Neural cell (in vitro differentiated cells): ENCODE measurements around the gene SLC35D3. TPM values are rescaled to one million over a fixed set of nuclear protein-coding genes. Genes with fewer than 3 reads are reported as not detected.

Experiments
- H2AFZ ChIP-seq: fragments of 200-600, 300-800 bp; sonication (generic), shearing (Covaris generic); 2 replicates; pipeline ENCODE4 v1.6.0; 2014; ENCODE audit warnings: low read depth, mild to moderate bottlenecking, antibody characterized with exemption, low read length, moderate library complexity
- H3F3A ChIP-seq: fragments of 200-600 bp; shearing (Covaris generic); 2 replicates; pipeline ENCODE4 v1.6.1; 2016; ENCODE audit warnings: mild to moderate bottlenecking, moderate library complexity, mixed read lengths, antibody characterized with exemption, low read length; ENCODE audit not compliant: insufficient read depth, poor library complexity, severe bottlenecking
- H3K27ac ChIP-seq: fragments of 200-600, 300-800 bp; sonication (generic), shearing (Covaris generic); 2 replicates; pipeline ENCODE4 v1.5.1; 2014; ENCODE audit warnings: mild to moderate bottlenecking, low read length, moderate library complexity
- H3K27me3 ChIP-seq: fragments of 300-800, 200-600 bp; sonication (generic), shearing (Covaris generic); 2 replicates; pipeline ENCODE4 v1.6.0; 2014; ENCODE audit warnings: mild to moderate bottlenecking, low read depth, low read length, moderate library complexity; ENCODE audit not compliant: insufficient read depth
- H3K36me3 ChIP-seq: fragments of 300-800, 200-600 bp; sonication (generic), shearing (Covaris generic); 2 replicates; pipeline ENCODE4 v1.5.1; 2014; ENCODE audit warnings: mild to moderate bottlenecking, antibody characterized with exemption, low read length, moderate library complexity; ENCODE audit not compliant: insufficient read depth
- H3K4me2 ChIP-seq: fragments of 300-800, 200-600 bp; sonication (generic), shearing (Covaris generic); 2 replicates; pipeline ENCODE4 v1.6.0; 2014; ENCODE audit warnings: mild to moderate bottlenecking, low read length
- H3K4me3 ChIP-seq: fragments of 300-800, 200-600 bp; sonication (generic), shearing (Covaris generic); 2 replicates; pipeline ENCODE4 v1.5.1; 2014; ENCODE audit warnings: mild to moderate bottlenecking, low read length, moderate library complexity
- H3K79me2 ChIP-seq: fragments of 200-600 bp; shearing (Covaris generic); replicated peaks from 2 replicates; pipeline ENCODE4 v1.6.0; 2014; ENCODE audit warnings: mild to moderate bottlenecking, low read length, moderate library complexity; ENCODE audit not compliant: insufficient read depth
- H3K9ac ChIP-seq: fragments of 300-800, 200-600 bp; sonication (generic), shearing (Covaris generic); 2 replicates; pipeline ENCODE4 v1.6.1; 2016; ENCODE audit warnings: mild to moderate bottlenecking, low read length, mixed read lengths
- H3K9me2 ChIP-seq: fragments of 200-600 bp; shearing (Covaris generic); 2 replicates; pipeline ENCODE4 v1.6.1; 2016; ENCODE audit warnings: mild to moderate bottlenecking, low read length, mixed read lengths; ENCODE audit not compliant: insufficient read depth
- H3K9me3 ChIP-seq: fragments of 200-600, 300-800 bp; sonication (generic), shearing (Covaris generic); 2 replicates; pipeline ENCODE4 v1.6.1; 2016; ENCODE audit warnings: mild to moderate bottlenecking, mixed run types, low read length, moderate library complexity, mixed read lengths
- H4K20me1 ChIP-seq: fragments of 200-600 bp; shearing (Covaris generic); 2 replicates; pipeline ENCODE4 v1.6.1; 2016; ENCODE audit warnings: mild to moderate bottlenecking, mixed run types; ENCODE audit not compliant: insufficient read depth
- CTCF ChIP-seq: fragments of 450-650 bp; IDR thresholded peaks from 2 replicates; pipeline ENCODE4 v1.5.1; 2014; ENCODE audit warnings: antibody characterized with exemption, mild to moderate bottlenecking, moderate library complexity; ENCODE audit not compliant: poor library complexity, severe bottlenecking
- EP300 ChIP-seq: fragments of 450-650 bp; conservative IDR thresholded peaks from 2 replicates; pipeline ENCODE4 v1.6.1; 2014; ENCODE audit warnings: antibody characterized with exemption, mild to moderate bottlenecking, moderate library complexity; ENCODE audit not compliant: poor library complexity, severe bottlenecking
- EZH2 ChIP-seq: fragments of 200-600, 300-800 bp; shearing (Covaris generic), sonication (generic); IDR thresholded peaks from 2 replicates; pipeline ENCODE4 v1.6.1; 2014; ENCODE audit warnings: antibody characterized with exemption, low read length, borderline replicate concordance, mild to moderate bottlenecking; ENCODE audit not compliant: insufficient read depth, poor library complexity, severe bottlenecking
- MXI1 ChIP-seq: fragments of 450-650 bp; conservative IDR thresholded peaks from 2 replicates; pipeline ENCODE4 v1.6.1; 2014; ENCODE audit warnings: antibody characterized with exemption, mild to moderate bottlenecking; ENCODE audit not compliant: poor library complexity, severe bottlenecking
- POLR2AphosphoS5 ChIP-seq: IDR thresholded peaks from 2 replicates; pipeline ENCODE4 v1.6.1; 2012
- RAD21 ChIP-seq: fragments of 450-650 bp; conservative IDR thresholded peaks from 2 replicates; pipeline ENCODE4 v1.6.1; 2014; ENCODE audit warnings: antibody characterized with exemption, mild to moderate bottlenecking, moderate library complexity
- REST ChIP-seq: IDR thresholded peaks from 2 replicates; pipeline ENCODE4 v1.6.1; 2012; ENCODE audit warnings: borderline replicate concordance
- SMC3 ChIP-seq: fragments of 450-650 bp; conservative IDR thresholded peaks from 2 replicates; pipeline ENCODE4 v1.6.1; 2014; ENCODE audit warnings: antibody characterized with exemption, mild to moderate bottlenecking, moderate library complexity; ENCODE audit not compliant: poor library complexity
- TAF1 ChIP-seq: IDR thresholded peaks from 2 replicates; pipeline ENCODE4 v1.6.1; 2012; ENCODE audit warnings: low read depth
- polyA plus RNA-seq: library from polyadenylated mRNA; depleted of rRNA; stranded (reverse); fragments of >200 nt; gene quantifications from 2 replicates; pipeline ENCODE4 v1.2.3, GENCODE V29; 2014

SLC35D3 gene
- polyA plus RNA-seq, 1 donor from 2014 or later = not detected

DNA sequence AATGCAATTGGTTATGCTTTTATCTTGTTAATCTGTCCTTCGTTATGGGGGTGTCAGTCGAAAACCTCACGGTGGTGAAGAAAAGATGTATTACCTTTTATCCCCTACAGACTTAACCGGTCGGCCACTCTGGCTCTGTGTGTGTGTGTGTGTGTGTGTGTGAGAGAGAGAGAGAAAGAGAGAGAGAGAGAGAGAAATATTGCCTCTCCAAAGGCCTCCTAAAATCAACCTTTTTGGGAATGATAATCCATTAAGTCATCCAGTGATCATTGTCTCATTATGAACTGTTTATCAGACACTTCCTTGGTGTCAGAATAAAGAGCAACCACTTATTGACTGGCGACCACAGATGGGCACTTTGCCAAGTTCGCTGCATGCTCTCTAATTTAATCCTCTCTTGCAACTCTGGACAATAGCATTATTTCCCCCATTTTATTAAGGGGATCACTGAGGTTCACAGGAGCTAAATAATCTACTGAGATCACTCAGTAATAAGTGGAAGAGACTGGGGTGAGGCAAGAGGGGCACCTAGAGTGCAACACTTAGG is 30.7 kb downstream of the SLC35D3 start:
- Histone ChIP-seq H3K4me3 (no peak overlapping the region), H4K20me1 (no peaks in the 10 kb centered on the region), H3K79me2 (no peaks in the 10 kb centered on the region), H3F3A (no peaks in the 10 kb centered on the region), H3K27ac (no peak overlapping the region), H3K36me3 (no peaks in the 10 kb centered on the region), H3K4me2 (no peak overlapping the region), H3K9me3 (no peaks in the 10 kb centered on the region), H3K27me3 (no peaks in the 10 kb centered on the region), H3K9me2 (no peaks in the 10 kb centered on the region), H3K9ac (no peak overlapping the region), H2AFZ (no peak overlapping the region)
- TF ChIP-seq RAD21 (no peak), TAF1 (no peak), EZH2 (no peak), SMC3 (no peak), REST (no peak), POLR2AphosphoS5 (no peak), MXI1 (no peak), EP300 (no peak), CTCF (no peak)

DNA sequence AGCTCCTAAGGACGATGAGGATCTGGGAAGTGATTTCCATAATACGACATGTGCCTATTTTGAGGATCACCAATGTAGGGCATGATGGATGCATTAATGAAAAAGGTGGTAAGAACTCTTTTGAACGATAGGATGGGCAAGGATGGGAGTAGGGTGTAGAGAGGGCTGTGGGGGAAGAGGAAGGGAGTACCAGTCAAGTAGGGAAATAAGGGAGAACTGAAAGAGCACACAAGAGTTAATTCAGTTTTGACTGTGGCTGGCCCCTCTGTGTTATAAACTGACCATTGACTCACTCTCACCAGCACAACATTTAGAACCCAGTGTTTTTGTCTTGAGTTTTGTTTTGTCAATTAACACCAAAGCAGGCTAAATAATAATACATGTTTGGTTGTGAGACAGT is 33.0 kb downstream of the SLC35D3 start:
- H3K27ac ChIP-seq = no peak overlapping the region
- no peak overlapping the region for H3K4me3 ChIP-seq
- no peaks in the 10 kb centered on the region for H3K79me2 ChIP-seq
- no peak overlapping the region for H2AFZ ChIP-seq
- no peaks in the 10 kb centered on the region for H3F3A ChIP-seq
- no peak overlapping the region for H3K4me2 ChIP-seq
- TF ChIP-seq MXI1 (no peak), REST (no peak), CTCF (no peak), EP300 (no peak), EZH2 (no peak), RAD21 (no peak)
- no peaks in the 10 kb centered on the region for H4K20me1 ChIP-seq
- no peaks in the 10 kb centered on the region for H3K9me3 ChIP-seq
- H3K27me3 ChIP-seq = no peaks in the 10 kb centered on the region
- no peak overlapping the region for H3K9ac ChIP-seq
- H3K9me2 ChIP-seq = no peaks in the 10 kb centered on the region
- no peaks in the 10 kb centered on the region for H3K36me3 ChIP-seq
